SK-N-SH (cell line): ENCODE results near the gene POTEF.
"Not testable (repeated sequence)": the region's sequence is repeated elsewhere in the genome, so short reads cannot be mapped to it uniquely, and the experiment has no call there.

Source experiments
- CHD2 ChIP-seq: fragments of 150-350 bp; IDR thresholded peaks from 2 replicates; pipeline ENCODE4 v1.6.1; 2018; ENCODE audit warnings: low read length; ENCODE audit not compliant: partially characterized antibody
- MEF2A ChIP-seq: IDR thresholded peaks from 2 replicates; pipeline ENCODE4 v1.4.0; 2012; ENCODE audit warnings: low read depth, borderline replicate concordance
- SIN3A ChIP-seq: IDR thresholded peaks from 2 replicates; pipeline ENCODE4 v1.6.1; 2012; ENCODE audit warnings: low read depth, mild to moderate bottlenecking, low read length, moderate library complexity, borderline replicate concordance
- TAF1 ChIP-seq: IDR thresholded peaks from 2 replicates; pipeline ENCODE4 v1.6.1; 2012; ENCODE audit warnings: low read depth, mild to moderate bottlenecking, low read length, moderate library complexity, borderline replicate concordance
- TF ChIP-seq, protein P1 (sequence below): fragments of 200-600 bp; sonication (generic); IDR thresholded peaks from 2 replicates; pipeline ENCODE4 v1.6.1; 2017; ENCODE audit warnings: antibody characterized with exemption, mild to moderate bottlenecking, moderate library complexity
- TF ChIP-seq, protein P2 (sequence below): fragments of 150-350 bp; IDR thresholded peaks from 2 replicates; pipeline ENCODE4 v1.6.1; 2016; ENCODE audit warnings: mild to moderate bottlenecking, low read depth, low read length
- TF ChIP-seq, protein P3 (sequence below): IDR thresholded peaks from 2 replicates; pipeline ENCODE4 v1.4.0; 2012; ENCODE audit warnings: low read depth, borderline replicate concordance
- TF ChIP-seq, protein P4 (sequence below): IDR thresholded peaks from 2 replicates; pipeline ENCODE4 v1.6.1; 2012; ENCODE audit warnings: mild to moderate bottlenecking, low read depth, low read length, moderate library complexity
- TF ChIP-seq, protein P5 (sequence below): IDR thresholded peaks from 2 replicates; pipeline ENCODE4 v1.4.0; 2012; ENCODE audit warnings: low read depth

DNA sequence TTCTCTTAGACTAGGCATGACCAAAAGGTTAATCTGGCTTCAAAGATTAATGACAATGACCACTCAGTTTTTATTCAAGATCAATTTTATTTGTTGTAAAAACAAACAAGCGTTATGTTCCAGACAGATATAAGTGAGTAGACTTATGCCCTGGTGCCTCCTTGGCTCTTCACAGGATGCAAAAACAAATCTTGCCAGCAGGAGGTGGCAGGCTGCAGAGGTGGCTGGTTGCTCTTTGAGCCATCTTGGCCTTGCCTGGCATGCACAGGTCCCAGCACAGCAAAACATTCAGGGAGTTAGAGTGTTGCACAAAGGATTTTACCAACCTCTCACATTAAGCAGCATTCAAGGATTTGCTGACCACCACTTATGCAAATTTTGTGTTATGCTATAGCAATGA, 103.1 kb downstream of the POTEF start:
- TF ChIP-seq SIN3A, TAF1, CHD2, MEF2A: not testable (repeated sequence)
- TF ChIP-seq, protein P1, sequence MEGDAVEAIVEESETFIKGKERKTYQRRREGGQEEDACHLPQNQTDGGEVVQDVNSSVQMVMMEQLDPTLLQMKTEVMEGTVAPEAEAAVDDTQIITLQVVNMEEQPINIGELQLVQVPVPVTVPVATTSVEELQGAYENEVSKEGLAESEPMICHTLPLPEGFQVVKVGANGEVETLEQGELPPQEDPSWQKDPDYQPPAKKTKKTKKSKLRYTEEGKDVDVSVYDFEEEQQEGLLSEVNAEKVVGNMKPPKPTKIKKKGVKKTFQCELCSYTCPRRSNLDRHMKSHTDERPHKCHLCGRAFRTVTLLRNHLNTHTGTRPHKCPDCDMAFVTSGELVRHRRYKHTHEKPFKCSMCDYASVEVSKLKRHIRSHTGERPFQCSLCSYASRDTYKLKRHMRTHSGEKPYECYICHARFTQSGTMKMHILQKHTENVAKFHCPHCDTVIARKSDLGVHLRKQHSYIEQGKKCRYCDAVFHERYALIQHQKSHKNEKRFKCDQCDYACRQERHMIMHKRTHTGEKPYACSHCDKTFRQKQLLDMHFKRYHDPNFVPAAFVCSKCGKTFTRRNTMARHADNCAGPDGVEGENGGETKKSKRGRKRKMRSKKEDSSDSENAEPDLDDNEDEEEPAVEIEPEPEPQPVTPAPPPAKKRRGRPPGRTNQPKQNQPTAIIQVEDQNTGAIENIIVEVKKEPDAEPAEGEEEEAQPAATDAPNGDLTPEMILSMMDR: not testable (repeated sequence)
- TF ChIP-seq, protein P2, sequence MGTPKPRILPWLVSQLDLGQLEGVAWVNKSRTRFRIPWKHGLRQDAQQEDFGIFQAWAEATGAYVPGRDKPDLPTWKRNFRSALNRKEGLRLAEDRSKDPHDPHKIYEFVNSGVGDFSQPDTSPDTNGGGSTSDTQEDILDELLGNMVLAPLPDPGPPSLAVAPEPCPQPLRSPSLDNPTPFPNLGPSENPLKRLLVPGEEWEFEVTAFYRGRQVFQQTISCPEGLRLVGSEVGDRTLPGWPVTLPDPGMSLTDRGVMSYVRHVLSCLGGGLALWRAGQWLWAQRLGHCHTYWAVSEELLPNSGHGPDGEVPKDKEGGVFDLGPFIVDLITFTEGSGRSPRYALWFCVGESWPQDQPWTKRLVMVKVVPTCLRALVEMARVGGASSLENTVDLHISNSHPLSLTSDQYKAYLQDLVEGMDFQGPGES: not testable (repeated sequence)
- TF ChIP-seq, protein P3, sequence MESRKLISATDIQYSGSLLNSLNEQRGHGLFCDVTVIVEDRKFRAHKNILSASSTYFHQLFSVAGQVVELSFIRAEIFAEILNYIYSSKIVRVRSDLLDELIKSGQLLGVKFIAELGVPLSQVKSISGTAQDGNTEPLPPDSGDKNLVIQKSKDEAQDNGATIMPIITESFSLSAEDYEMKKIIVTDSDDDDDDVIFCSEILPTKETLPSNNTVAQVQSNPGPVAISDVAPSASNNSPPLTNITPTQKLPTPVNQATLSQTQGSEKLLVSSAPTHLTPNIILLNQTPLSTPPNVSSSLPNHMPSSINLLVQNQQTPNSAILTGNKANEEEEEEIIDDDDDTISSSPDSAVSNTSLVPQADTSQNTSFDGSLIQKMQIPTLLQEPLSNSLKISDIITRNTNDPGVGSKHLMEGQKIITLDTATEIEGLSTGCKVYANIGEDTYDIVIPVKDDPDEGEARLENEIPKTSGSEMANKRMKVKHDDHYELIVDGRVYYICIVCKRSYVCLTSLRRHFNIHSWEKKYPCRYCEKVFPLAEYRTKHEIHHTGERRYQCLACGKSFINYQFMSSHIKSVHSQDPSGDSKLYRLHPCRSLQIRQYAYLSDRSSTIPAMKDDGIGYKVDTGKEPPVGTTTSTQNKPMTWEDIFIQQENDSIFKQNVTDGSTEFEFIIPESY: not testable (repeated sequence)
- TF ChIP-seq, protein P4, sequence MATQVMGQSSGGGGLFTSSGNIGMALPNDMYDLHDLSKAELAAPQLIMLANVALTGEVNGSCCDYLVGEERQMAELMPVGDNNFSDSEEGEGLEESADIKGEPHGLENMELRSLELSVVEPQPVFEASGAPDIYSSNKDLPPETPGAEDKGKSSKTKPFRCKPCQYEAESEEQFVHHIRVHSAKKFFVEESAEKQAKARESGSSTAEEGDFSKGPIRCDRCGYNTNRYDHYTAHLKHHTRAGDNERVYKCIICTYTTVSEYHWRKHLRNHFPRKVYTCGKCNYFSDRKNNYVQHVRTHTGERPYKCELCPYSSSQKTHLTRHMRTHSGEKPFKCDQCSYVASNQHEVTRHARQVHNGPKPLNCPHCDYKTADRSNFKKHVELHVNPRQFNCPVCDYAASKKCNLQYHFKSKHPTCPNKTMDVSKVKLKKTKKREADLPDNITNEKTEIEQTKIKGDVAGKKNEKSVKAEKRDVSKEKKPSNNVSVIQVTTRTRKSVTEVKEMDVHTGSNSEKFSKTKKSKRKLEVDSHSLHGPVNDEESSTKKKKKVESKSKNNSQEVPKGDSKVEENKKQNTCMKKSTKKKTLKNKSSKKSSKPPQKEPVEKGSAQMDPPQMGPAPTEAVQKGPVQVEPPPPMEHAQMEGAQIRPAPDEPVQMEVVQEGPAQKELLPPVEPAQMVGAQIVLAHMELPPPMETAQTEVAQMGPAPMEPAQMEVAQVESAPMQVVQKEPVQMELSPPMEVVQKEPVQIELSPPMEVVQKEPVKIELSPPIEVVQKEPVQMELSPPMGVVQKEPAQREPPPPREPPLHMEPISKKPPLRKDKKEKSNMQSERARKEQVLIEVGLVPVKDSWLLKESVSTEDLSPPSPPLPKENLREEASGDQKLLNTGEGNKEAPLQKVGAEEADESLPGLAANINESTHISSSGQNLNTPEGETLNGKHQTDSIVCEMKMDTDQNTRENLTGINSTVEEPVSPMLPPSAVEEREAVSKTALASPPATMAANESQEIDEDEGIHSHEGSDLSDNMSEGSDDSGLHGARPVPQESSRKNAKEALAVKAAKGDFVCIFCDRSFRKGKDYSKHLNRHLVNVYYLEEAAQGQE: not testable (repeated sequence)
- TF ChIP-seq, protein P5, sequence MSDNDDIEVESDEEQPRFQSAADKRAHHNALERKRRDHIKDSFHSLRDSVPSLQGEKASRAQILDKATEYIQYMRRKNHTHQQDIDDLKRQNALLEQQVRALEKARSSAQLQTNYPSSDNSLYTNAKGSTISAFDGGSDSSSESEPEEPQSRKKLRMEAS: not testable (repeated sequence)
